Stimulated activated naive CD8-positive, alpha-beta T cell treated with anti-CD3 and anti-CD28 coated beads, Interleukin-15, amount 100 ng/mL, for 72 hours (primary cell): Measurements from ENCODE around the gene C11orf98.
"Not testable (repeated sequence)": the region's sequence is repeated elsewhere in the genome, so short reads cannot be mapped to it uniquely, and the experiment has no call there.

ENCODE experiments used
- ATAC-seq: fragments of 150-1000 bp; cut with Tn5 transposase; 2 replicates; pipeline ENCODE4 v1.10.0; 2021; ENCODE audit warnings: mild to moderate bottlenecking, moderate library complexity
- DNase-seq, 2 donors: peaks; one replicate each; pipeline ENCODE4 v3.0.0; 2021 to 2022
- H3K27ac Mint-ChIP-seq, 2 donors: one replicate each; pipeline ENCODE4 v1.8.0; 2022; ENCODE audit warnings: mild to moderate bottlenecking in 2 of 2, mixed read lengths in 2 of 2, moderate library complexity in 2 of 2
- H3K27me3 Mint-ChIP-seq: one replicate; pipeline ENCODE4 v1.8.0; 2022; ENCODE audit warnings: mixed read lengths
- H3K4me1 Mint-ChIP-seq: one replicate; pipeline ENCODE4 v1.8.0; 2022; ENCODE audit warnings: mild to moderate bottlenecking, mixed read lengths
- H3K4me3 Mint-ChIP-seq, 2 donors: one replicate each; pipeline ENCODE4 v1.8.0; 2022; ENCODE audit warnings: mild to moderate bottlenecking in 2 of 2, mixed read lengths in 2 of 2, moderate library complexity in 1 of 2
- H3K9me3 Mint-ChIP-seq, 2 donors: one replicate each; pipeline ENCODE4 v1.8.0; 2022; ENCODE audit warnings: mixed read lengths in 2 of 2

Gene C11orf98

DNA sequence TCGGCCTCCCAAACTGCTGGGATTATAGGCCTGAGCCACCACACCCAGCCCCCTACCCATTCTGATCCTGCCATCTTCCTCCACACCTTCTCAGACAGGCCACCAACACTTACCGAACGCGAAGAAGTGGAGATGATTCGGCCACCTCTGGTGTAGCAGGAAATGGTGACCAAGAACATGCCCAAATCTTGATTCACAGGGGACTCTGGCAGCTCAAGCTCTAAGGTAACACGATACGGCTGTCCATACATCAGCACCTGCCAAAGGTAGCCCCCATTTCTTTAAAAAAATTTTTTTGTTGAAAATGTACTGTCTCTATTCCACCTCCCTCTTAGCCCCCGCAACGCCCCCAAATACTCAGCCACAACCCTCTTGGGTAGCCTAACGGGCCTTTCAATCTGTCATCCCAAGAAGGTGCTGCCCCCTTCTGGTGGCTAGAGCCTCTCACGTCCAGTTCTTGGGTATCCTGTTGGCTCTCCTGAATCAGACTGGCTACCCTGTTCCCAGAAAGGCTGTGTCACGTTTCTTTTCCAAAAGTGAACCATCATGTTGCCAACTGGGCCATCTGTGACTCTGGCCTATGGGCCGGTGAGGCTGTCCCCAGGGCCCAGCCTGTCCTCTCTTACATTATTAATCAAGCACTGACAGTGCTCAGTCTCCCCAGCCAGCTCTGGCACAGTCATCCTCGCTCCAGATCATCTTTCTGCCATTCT lies 29.6 kb upstream of the C11orf98 start:
- Mint-ChIP-seq H3K4me1 (peaks cover 9% of the 10 kb centered on the region), H3K4me3 (no peak overlapping the region), H3K9me3 (no peaks in the 10 kb centered on the region), H3K27me3 (no peaks in the 10 kb centered on the region), H3K27ac (no peak overlapping the region)
- ATAC-seq, result peak; percentile 88
- DNase-seq, result peak; percentile 70

DNA sequence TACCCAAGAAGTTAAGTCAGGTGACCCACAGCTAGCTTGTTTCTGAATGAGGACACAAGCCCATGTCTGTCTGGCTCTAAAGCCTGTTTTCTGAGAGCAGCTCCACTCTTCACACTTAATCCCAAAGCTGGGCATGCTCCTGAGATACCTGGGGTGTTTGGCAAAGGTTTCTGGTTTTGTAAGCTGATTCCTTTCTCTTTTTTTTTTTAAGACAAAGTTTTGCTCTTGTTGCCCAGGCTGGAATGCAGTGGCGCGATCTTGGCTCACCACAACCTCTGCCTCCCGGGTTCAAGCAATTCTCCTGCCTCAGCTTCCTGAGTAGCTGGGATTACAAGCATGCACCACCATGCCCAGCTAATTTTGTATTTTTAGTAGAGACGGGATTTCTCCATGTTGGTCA lies 28.6 kb upstream of the C11orf98 start:
- not testable (repeated sequence) for H3K27ac Mint-ChIP-seq, H3K27me3 Mint-ChIP-seq, DNase-seq, H3K4me1 Mint-ChIP-seq, H3K9me3 Mint-ChIP-seq, H3K4me3 Mint-ChIP-seq, ATAC-seq

DNA sequence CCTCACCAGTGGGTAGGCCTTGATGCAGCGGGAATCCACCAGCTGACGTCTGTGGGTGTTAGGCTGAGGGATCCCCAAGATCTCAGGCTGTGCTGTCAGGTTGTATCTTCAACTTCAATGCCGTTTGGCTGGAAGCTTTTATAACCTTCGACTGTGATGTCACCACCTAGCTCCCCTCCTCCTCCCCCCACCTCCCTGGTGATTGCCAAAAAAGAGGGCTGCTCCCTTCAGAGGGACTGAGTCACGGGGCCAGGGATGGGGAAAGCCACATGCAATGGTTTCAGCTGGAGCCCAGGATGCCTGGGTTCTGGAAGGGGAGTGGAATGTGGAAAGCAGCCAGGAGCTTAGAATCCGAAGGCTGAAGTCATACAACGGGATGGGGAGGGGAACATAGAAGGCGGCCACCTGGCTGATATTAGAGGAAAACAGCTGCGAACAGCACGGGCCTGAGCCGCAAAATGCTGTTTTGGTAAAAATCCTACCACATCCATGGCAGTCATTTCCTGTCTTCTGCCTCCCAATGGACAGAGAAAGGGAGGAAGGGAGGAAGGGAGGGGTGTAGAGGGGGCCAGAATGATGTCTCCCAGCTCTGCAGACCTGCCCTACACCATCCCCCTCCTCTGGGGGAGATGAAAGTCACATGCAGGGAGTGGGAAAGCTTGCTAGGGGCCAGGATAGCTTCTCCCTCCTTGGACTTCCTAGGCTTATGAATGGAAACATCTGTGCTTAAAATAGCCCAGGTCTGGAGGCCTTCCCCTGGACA lies 24.6 kb upstream of the C11orf98 start, which contains the start of gene LRRN4CL:
LRRN4CL (minus strand) TSS at position 110 of the 763 bp plus-strand sequence. CDS start 1,022 bp downstream, outside the sequence.
- DNase-seq (no peak), ATAC-seq (no peak)
- Mint-ChIP-seq H3K4me1 (peaks cover 8% of the 10 kb centered on the region), H3K27me3 (peaks cover 12% of the 10 kb centered on the region), H3K27ac (no peak within 1 kb of the TSS), H3K4me3 (no peak within 1 kb of the TSS), H3K9me3 (no peaks in the 10 kb centered on the region)

DNA sequence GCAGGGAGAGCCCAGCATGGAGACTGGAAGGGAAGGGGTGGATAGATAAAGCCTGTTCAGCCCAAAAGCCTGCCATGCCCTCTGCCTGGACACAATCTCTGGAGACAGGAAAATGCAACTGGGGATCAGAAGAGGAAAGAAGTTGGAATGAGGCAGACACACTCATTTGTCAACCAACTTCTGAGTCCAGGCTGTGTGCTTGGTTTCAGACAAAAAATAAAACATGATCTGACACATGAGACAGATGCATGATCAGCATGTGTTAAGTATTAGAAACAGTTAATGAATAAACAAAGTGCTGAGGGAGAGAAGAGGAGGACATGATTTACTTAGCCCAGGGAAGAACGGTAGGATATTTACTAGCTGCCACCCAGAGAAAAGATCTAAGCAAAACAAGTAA lies 23.5 kb upstream of the C11orf98 start:
- DNase-seq, result no peak
- H3K4me3 Mint-ChIP-seq, result no peak overlapping the region
- H3K9me3 Mint-ChIP-seq, result no peaks in the 10 kb centered on the region
- no peak overlapping the region for H3K27ac Mint-ChIP-seq
- ATAC-seq, result no peak
- H3K27me3 Mint-ChIP-seq, result peaks cover 12% of the 10 kb centered on the region
- peaks cover 6% of the 10 kb centered on the region for H3K4me1 Mint-ChIP-seq

DNA sequence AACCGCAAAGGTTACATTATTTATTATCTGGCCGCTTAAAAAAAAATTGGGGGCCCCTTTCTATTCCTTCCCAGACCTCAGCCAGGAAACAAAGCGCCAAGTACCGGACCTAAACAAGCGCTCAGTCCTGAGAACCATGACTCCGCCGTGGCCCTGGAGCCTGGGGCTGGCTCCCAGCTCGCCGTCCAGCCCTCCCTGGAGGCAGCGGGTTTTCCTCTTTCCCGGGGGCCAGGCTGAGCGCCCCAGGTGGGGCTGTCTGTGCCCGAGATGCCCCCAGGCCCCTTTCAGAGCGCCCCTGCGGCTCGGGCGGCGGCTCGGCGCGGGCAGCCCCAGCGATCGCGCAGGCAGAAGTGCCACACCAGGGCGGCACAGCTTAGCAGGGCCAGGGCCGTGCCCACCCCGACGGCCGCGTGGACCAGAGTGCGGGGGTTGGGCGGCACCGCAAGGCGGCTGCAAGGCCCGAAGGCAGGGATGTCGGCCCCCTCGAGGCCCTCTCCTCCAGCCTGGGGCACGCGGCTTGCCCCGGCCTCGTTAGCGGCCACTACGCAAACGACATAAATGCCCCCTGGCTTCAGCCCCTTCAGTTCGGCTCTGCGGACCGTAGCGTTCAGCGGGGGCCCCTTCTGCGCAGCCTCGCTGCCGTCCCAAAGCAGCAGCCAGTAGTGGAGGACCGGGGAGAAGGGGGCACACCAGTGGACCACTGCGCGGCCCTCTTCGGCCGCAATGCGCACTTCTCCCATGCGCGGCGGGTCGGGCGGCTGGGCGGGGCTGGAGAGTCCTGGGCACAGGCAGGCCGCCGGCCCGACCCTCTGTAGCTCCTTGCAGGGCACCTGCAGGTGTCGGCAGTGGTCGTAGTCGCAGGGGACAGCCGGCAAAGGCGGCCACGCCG lies 22.7 kb upstream of the C11orf98 start:
- no peak for DNase-seq
- Mint-ChIP-seq H3K27ac (peak overlapping the region in 1 of 2 donors; percentile 83), H3K4me3 (peak overlapping the region in 1 of 2 donors; percentile 15), H3K9me3 (no peaks in the 10 kb centered on the region), H3K4me1 (peaks cover 6% of the 10 kb centered on the region), H3K27me3 (peaks cover 12% of the 10 kb centered on the region)
- ATAC-seq, result peak; percentile 35

GRCh38 chr11:62682518-62682917 lies 17.5 kb upstream of the C11orf98 start:
- no peak for DNase-seq
- H3K4me1 Mint-ChIP-seq, result peaks cover 28% of the 10 kb centered on the region
- no peak overlapping the region for H3K4me3 Mint-ChIP-seq
- H3K27ac Mint-ChIP-seq, result no peak overlapping the region
- no peak for ATAC-seq
- H3K27me3 Mint-ChIP-seq, result no peaks in the 10 kb centered on the region
- H3K9me3 Mint-ChIP-seq, result no peaks in the 10 kb centered on the region

GRCh38 chr11:62680825-62681240 lies 15.8 kb upstream of the C11orf98 start:
- peak; percentile 90 for ATAC-seq
- Mint-ChIP-seq H3K4me3 (peak overlapping the region; percentile 37 to 42), H3K4me1 (peaks cover 44% of the 10 kb centered on the region), H3K9me3 (no peaks in the 10 kb centered on the region), H3K27me3 (no peaks in the 10 kb centered on the region), H3K27ac (peak overlapping the region; percentile 79 to 83)
- DNase-seq, result peak; percentile 32 to 53

DNA sequence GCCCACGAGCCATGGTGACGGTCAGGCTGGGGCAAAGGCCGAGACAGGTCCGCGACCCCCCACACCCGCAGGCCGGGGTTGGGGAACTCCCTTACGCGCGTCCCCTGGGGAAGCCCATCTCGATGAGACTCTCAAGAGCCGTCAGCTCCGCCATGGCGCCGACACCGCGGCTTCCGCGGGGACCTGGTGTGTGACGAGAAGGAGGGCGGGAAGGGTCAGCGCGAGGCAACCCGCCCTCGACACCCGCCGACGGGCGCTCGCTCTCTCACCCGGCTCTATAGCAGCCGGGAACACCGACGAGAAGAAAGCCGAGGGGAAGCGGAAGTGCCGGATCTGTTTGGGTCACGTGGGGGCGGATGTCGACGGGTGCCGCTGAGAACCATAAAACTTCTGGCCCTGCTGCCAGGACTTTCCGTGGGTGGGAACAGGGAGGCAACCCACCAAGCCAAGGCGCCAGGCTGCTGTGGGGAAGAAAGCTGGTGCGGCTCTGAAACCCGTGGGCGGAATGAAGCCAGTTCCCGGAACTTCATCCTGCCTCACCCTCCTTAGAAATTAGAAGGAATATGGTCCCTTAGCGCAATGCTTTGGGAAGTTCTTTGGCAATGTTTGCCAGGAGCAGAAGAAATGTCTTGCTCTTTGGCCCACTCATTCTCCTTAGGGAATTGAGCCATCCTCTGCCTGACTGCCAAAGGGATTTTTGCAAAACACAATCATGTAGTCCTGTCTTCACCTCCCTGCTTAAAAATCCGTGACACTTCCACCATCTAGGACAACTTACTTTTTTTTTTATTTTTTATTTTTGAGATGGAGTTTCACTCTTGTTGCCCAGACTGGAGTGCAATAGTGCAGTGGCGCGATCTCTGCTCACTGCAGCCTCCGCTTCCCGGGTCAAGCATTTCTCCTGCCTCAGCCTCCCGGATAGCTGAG lies 14.0 kb upstream of the C11orf98 start, which contains the start of gene UBXN1:
UBXN1 (minus strand) TSS at position 304 of the 927 bp plus-strand sequence; CDS start at position 154, 150 bp downstream.
- Mint-ChIP-seq H3K4me1 (peaks cover 51% of the 10 kb centered on the region), H3K27ac (peak within 1 kb of the TSS; percentile 93 to 99), H3K27me3 (no peaks in the 10 kb centered on the region), H3K9me3 (no peaks in the 10 kb centered on the region), H3K4me3 (peak within 1 kb of the TSS; percentile 83 to 85)
- peak; percentile 74 to 83 for DNase-seq
- ATAC-seq, result peak; percentile 89

- Mint-ChIP-seq H3K27ac (peak overlapping the region; percentile 93 to 99), H3K9me3 (no peaks in the 10 kb centered on the region), H3K27me3 (no peaks in the 10 kb centered on the region), H3K4me3 (peak overlapping the region; percentile 83 to 85), H3K4me1 (peaks cover 51% of the 10 kb centered on the region)
- DNase-seq, result no peak
- ATAC-seq, result no peak
Observed at GRCh38 chr11:62678433-62678769, 13.4 kb upstream of the C11orf98 start.

- H3K4me1 Mint-ChIP-seq, result peaks cover 56% of the 10 kb centered on the region
- H3K9me3 Mint-ChIP-seq, result no peaks in the 10 kb centered on the region
- DNase-seq (no peak), ATAC-seq (no peak)
- H3K27ac Mint-ChIP-seq, result peak overlapping the region in 1 of 2 donors; percentile 93
- H3K27me3 Mint-ChIP-seq, result no peaks in the 10 kb centered on the region
- peak overlapping the region; percentile 83 to 85 for H3K4me3 Mint-ChIP-seq
Observed at GRCh38 chr11:62677714-62678113, 12.7 kb upstream of the C11orf98 start.

- Mint-ChIP-seq H3K4me3 (peak overlapping the region in 1 of 2 donors; percentile 33), H3K9me3 (no peaks in the 10 kb centered on the region), H3K4me1 (peaks cover 61% of the 10 kb centered on the region), H3K27ac (peak overlapping the region in 1 of 2 donors; percentile 82), H3K27me3 (no peaks in the 10 kb centered on the region)
- DNase-seq (no peak), ATAC-seq (no peak)
Observed at GRCh38 chr11:62677156-62677555, 12.1 kb upstream of the C11orf98 start.

- H3K4me3 Mint-ChIP-seq, result peak overlapping the region in 1 of 2 donors; percentile 33
- no peaks in the 10 kb centered on the region for H3K9me3 Mint-ChIP-seq
- H3K4me1 Mint-ChIP-seq, result peaks cover 63% of the 10 kb centered on the region
- DNase-seq (no peak), ATAC-seq (no peak)
- peak overlapping the region in 1 of 2 donors; percentile 92 for H3K27ac Mint-ChIP-seq
- H3K27me3 Mint-ChIP-seq, result no peaks in the 10 kb centered on the region
Observed at GRCh38 chr11:62676698-62677097, 11.7 kb upstream of the C11orf98 start.

DNA sequence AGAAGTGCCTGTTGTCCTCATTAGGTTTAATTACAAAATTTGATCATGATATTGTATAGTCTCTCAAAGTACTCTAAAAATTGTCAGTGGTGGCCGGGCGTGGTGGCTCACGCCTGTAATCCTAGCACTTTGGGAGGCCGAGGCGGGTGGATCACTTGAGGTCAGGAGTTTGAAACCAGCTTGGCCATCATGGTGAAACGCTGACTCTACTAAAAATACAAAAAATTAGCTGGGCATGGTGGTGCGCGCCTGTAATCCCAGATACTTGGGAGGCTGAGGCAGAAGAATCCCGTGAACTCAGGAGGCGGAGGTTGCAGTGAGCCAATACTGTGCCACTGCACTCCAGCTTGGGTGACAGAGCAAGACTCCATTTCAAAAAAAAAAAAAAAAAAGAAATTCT lies 10.4 kb upstream of the C11orf98 start:
- not testable (repeated sequence) for H3K27me3 Mint-ChIP-seq, ATAC-seq, H3K4me3 Mint-ChIP-seq, H3K27ac Mint-ChIP-seq, DNase-seq, H3K9me3 Mint-ChIP-seq
- peaks cover 66% of the 10 kb centered on the region for H3K4me1 Mint-ChIP-seq

- no peak for DNase-seq
- H3K4me3 Mint-ChIP-seq, result peak overlapping the region; percentile 99
Observed at GRCh38 chr11:62673196-62673525, 8.2 kb upstream of the C11orf98 start.

More at GRCh38 chr11:62673196-62673525, 8.2 kb upstream of the C11orf98 start:
- Mint-ChIP-seq H3K27me3 (no peaks in the 10 kb centered on the region), H3K27ac (peak overlapping the region in 1 of 2 donors; percentile 74), H3K9me3 (no peaks in the 10 kb centered on the region), H3K4me1 (peaks cover 74% of the 10 kb centered on the region)
- no peak for ATAC-seq
